Suprapubic skin (tissue), 4 donors: Measurements from ENCODE around the gene PRRX2. TPM values are rescaled to one million over a fixed set of nuclear protein-coding genes. Genes with fewer than 3 reads are reported as not detected.
A peak's percentile ranks its signal among the peaks of the same experiment; 100 is the strongest.

ENCODE experiments used
- DNase-seq, 2 donors: peaks; one replicate each; pipeline ENCODE4 v3.0.0-alpha.2; 2019; ENCODE audit warnings: low spot score in 2 of 2
- H3K27ac ChIP-seq: fragments of 200-600 bp; sonication (generic); one replicate; pipeline ENCODE4 v1.5.1; 2019
- H3K27me3 ChIP-seq: fragments of 200-600 bp; sonication (generic); one replicate; pipeline ENCODE4 v1.5.1; 2019
- H3K36me3 ChIP-seq: fragments of 200-600 bp; sonication (generic); one replicate; pipeline ENCODE4 v1.5.1; 2019
- H3K4me1 ChIP-seq: fragments of 200-600 bp; sonication (generic); one replicate; pipeline ENCODE4 v1.5.1; 2019
- H3K4me3 ChIP-seq: fragments of 200-600 bp; sonication (generic); one replicate; pipeline ENCODE4 v1.5.1; 2019; ENCODE audit warnings: mild to moderate bottlenecking
- H3K9me3 ChIP-seq: fragments of 200-600 bp; sonication (generic); one replicate; pipeline ENCODE4 v1.5.1; 2019
- EP300 ChIP-seq: sonication (generic); formaldehyde crosslinking; IDR thresholded peaks from one replicate; pipeline ENCODE4 v1.6.1; 2017; ENCODE audit warnings: antibody characterized with exemption
- POLR2A ChIP-seq, 2 donors: fragments of 450-650 bp; IDR thresholded peaks; one replicate each; pipeline ENCODE4 v1.6.1; 2017; ENCODE audit warnings: antibody characterized with exemption in 2 of 2, mild to moderate bottlenecking in 2 of 2, moderate library complexity in 2 of 2
- POLR2AphosphoS5 ChIP-seq, 3 donors: sonication (generic); formaldehyde crosslinking; IDR thresholded peaks; one replicate each; pipeline ENCODE4 v1.6.1; 2017; ENCODE audit warnings: antibody characterized with exemption in 3 of 3
- WGBS: methylation state at CpG from one replicate; pipeline ENCODE4 v1.1.5; 2018; 5-methylcytosine and 5-hydroxymethylcytosine counted together
- total RNA-seq, 4 donors: library from RNA; depleted of rRNA; stranded (reverse); fragments of >200 nt; gene quantifications; one replicate each; pipeline ENCODE4 v1.1.0, GENCODE V29; 2016
- TF ChIP-seq, protein P1 (sequence below), 2 donors: fragments of 200-600 bp in 1 of 2; fragments of 450-650 bp in 1 of 2; sonication (generic) in 1 of 2; IDR thresholded peaks; one replicate each; pipeline ENCODE4 v1.5.1; 2016 to 2019; ENCODE audit warnings: antibody characterized with exemption in 2 of 2, mild to moderate bottlenecking in 1 of 2, moderate library complexity in 1 of 2

The PRRX2 gene
- total RNA-seq, 4 donors from 2014 or later: 9.9 to 16.9 (median 14.0) TPM

DNA sequence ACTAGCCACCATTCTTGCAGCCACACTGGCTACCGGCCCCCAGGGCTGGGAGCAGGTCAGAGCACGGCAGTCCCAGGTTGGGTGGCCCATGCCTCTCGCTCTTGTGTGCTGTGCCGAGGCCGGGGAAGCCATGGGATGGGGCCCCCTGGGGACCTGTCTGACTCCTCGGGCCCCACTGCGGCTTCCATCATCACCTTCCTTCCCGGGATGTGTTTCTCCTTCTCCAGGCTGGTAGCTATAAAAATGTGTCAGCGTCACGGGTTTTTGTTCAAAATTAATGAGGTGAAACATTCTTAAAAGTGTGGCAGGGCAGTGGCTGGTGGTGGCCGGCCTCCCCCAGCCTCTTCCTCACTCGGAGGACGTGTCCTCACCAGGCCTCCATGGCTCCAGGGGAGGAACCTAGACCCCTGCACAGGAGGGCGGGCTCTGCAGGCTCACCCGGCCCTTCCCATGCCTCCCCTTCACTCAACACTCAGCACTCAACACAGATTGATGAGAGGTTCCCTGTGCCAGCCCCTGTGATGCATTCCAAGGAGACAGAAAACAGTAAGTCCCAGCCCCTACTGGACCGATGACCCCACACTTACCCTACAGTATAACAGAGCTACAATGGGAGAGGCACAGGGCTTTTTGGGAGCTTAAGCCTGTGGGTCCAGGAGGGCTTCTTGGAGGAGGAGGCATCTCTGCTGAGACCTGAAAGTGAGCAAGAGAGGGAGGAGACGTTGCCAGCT lies 44.2 kb downstream of the PRRX2 start:
- no peaks in the 10 kb centered on the region for H3K9me3 ChIP-seq
- TF ChIP-seq POLR2AphosphoS5 (IDR thresholded peaks at IDR 0.05): no peak
- TF ChIP-seq EP300: no peak
- TF ChIP-seq POLR2A (IDR thresholded peaks at IDR 0.05): no peak
- TF ChIP-seq, protein P1, sequence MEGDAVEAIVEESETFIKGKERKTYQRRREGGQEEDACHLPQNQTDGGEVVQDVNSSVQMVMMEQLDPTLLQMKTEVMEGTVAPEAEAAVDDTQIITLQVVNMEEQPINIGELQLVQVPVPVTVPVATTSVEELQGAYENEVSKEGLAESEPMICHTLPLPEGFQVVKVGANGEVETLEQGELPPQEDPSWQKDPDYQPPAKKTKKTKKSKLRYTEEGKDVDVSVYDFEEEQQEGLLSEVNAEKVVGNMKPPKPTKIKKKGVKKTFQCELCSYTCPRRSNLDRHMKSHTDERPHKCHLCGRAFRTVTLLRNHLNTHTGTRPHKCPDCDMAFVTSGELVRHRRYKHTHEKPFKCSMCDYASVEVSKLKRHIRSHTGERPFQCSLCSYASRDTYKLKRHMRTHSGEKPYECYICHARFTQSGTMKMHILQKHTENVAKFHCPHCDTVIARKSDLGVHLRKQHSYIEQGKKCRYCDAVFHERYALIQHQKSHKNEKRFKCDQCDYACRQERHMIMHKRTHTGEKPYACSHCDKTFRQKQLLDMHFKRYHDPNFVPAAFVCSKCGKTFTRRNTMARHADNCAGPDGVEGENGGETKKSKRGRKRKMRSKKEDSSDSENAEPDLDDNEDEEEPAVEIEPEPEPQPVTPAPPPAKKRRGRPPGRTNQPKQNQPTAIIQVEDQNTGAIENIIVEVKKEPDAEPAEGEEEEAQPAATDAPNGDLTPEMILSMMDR (IDR thresholded peaks at IDR 0.05): no peak
- H3K4me1 ChIP-seq: peaks cover 26% of the 10 kb centered on the region
- no peak for DNase-seq
- no peaks in the 10 kb centered on the region for H3K27me3 ChIP-seq
- 82% methylated on average over 13 of the region's 17 CpGs for WGBS
- no peak overlapping the region for H3K4me3 ChIP-seq
- no peaks in the 10 kb centered on the region for H3K36me3 ChIP-seq
- peak overlapping the region; percentile 4 for H3K27ac ChIP-seq

DNA sequence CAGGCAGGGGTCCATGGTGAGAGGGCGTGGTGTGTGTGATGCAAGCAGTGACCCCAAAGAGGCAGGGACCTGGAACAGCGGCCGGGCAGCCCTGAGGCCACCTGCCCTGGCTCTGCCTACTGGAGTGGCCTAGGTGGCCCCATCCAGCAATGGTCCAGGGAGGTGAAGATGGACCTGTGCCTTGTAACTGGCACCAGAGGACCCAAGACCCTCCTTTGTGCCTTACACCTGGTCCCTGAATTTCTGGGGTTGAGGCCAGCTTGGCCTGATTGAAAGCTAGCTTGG lies 44.7 kb downstream of the PRRX2 start:
- H3K9me3 ChIP-seq: no peaks in the 10 kb centered on the region
- TF ChIP-seq POLR2AphosphoS5 (IDR thresholded peaks at IDR 0.05): no peak
- TF ChIP-seq POLR2A (IDR thresholded peaks at IDR 0.05): no peak
- TF ChIP-seq, protein P1 (IDR thresholded peaks at IDR 0.05): no peak
- no peak for TF ChIP-seq EP300
- no peaks in the 10 kb centered on the region for H3K27me3 ChIP-seq
- 100% methylated on average over 1 of the region's 3 CpGs for WGBS
- H3K4me1 ChIP-seq: peaks cover 29% of the 10 kb centered on the region
- H3K4me3 ChIP-seq: no peak overlapping the region
- H3K36me3 ChIP-seq: no peaks in the 10 kb centered on the region
- DNase-seq: no peak
- peak overlapping the region; percentile 1 for H3K27ac ChIP-seq

DNA sequence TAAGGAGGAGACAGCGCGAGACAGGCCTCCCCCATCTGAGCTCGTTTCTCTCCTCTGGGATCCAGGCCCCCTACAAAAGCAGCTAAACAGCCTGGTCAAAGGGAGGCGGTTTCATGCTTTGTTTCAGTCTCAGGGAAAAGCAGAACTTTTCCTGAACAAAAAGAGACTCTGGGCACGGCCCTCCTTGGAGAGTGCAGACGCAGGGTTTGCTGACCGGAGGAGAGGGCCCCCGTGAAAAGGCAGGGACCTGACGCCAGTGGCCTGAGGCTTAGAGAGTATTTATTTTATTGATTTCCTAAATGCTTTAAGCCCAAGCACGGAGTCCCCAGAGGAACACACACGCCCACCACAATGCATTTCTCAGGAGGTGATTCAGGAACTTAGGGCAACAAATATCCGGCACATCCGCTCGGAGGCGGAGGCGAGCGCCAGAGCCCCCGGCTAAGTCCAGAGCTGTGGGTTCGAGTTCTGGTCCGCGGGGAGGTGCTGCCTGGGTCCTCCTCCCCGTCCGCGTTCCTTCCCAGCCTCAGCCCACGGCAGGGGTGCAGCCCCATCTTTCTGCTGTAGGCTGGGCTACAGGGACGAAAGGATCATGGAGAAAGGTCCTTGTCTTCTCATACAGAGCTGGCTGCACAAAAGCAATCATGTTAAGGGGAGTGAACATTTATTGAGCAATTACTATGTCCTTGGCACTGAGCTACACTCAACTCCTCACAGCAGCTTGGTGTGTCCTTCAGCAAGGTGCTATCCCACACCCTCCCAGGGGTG lies 47.4 kb downstream of the PRRX2 start:
- Histone ChIP-seq H3K4me1 (peaks cover 30% of the 10 kb centered on the region), H3K9me3 (no peaks in the 10 kb centered on the region), H3K27ac (peak overlapping the region; percentile 69), H3K4me3 (no peak overlapping the region), H3K27me3 (no peaks in the 10 kb centered on the region), H3K36me3 (no peaks in the 10 kb centered on the region)
- 51% methylated on average over 19 of the region's 26 CpGs for WGBS
- no peak for DNase-seq
- TF ChIP-seq EP300 (no peak), POLR2AphosphoS5 (IDR thresholded peaks at IDR 0.05) (no peak), POLR2A (IDR thresholded peaks at IDR 0.05) (peak in 1 of 2 donors; percentile 11)

DNA sequence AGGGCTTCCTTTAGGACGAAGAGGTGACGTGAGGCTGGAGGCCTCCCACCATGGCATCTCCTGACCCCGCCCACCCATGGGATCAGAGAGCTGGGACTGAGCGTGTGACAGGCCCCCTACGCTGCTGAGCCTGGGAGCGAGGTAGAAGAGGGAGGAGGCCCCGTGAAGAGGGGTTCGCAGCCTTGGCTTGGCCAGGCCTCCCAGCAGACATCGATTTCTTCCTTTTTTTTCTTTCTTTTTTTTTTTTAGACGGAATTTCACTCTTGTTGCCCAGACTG lies 47.9 kb downstream of the PRRX2 start:
- Histone ChIP-seq H3K4me1 (peaks cover 30% of the 10 kb centered on the region), H3K27ac (peak overlapping the region; percentile 69), H3K27me3 (no peaks in the 10 kb centered on the region), H3K36me3 (no peaks in the 10 kb centered on the region), H3K9me3 (no peaks in the 10 kb centered on the region), H3K4me3 (no peak overlapping the region)
- TF ChIP-seq EP300: no peak
- TF ChIP-seq POLR2AphosphoS5 (IDR thresholded peaks at IDR 0.05): no peak
- TF ChIP-seq POLR2A (IDR thresholded peaks at IDR 0.05): no peak
- TF ChIP-seq, protein P1 (IDR thresholded peaks at IDR 0.05): no peak
- WGBS: 81% methylated on average over 8 of the region's 10 CpGs
- DNase-seq: no peak

DNA sequence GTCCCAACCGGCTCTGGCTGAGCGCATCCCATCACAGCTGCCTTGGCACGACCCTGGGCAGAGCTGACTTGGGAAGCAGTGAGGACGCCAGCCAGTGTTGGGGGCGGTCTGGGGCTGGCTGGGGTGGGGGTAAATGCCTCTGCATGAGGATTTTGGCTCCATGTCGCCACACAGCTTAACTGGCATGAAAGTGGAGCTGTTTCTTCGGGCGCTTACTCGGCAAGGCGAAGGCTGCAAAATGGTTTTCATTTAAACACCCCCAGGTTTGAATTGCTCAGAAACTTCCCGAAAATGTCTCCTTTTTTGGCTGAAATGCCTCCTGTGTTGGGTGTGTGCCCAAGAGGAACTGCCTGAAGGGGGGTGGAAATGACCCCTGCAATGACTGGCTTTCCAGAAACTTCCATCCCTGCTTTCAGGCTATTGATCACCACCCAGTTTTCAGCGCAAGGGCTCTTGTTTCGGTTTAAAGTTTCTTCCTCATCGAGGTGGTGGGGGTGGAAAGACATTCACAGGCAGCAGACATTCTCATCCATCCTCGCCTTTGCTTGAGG lies 49.1 kb downstream of the PRRX2 start:
- Histone ChIP-seq H3K27me3 (no peaks in the 10 kb centered on the region), H3K27ac (peak overlapping the region; percentile 3), H3K36me3 (no peaks in the 10 kb centered on the region), H3K9me3 (no peaks in the 10 kb centered on the region), H3K4me3 (peak overlapping the region; percentile 13), H3K4me1 (peaks cover 30% of the 10 kb centered on the region)
- TF ChIP-seq POLR2AphosphoS5 (IDR thresholded peaks at IDR 0.05) (no peak), POLR2A (IDR thresholded peaks at IDR 0.05) (no peak), EP300 (no peak)
- TF ChIP-seq, protein P1 (IDR thresholded peaks at IDR 0.05): no peak
- no peak for DNase-seq
- 49% methylated on average over 15 of the region's 15 CpGs for WGBS
